MG63 (cell line): ENCODE data around the gene KCNK4. TPM values are rescaled to one million over a fixed set of nuclear protein-coding genes. Genes with fewer than 3 reads are reported as not detected.

Source experiments
- DNase-seq: peaks from one replicate; pipeline ENCODE4 v3.0.0-alpha.2; 2020
- H3K27me3 ChIP-seq: fragments of 250-450 bp; sonication (Bioruptor Pico); 2 replicates; pipeline ENCODE4 v1.5.1; 2020; ENCODE audit warnings: mild to moderate bottlenecking, moderate library complexity
- H3K36me3 ChIP-seq: fragments of 250-450 bp; sonication (Bioruptor Pico); 2 replicates; pipeline ENCODE4 v1.5.1; 2020; ENCODE audit warnings: mild to moderate bottlenecking, moderate library complexity
- H3K4me3 ChIP-seq: fragments of 250-450 bp; sonication (Bioruptor Pico); 2 replicates; pipeline ENCODE4 v1.5.1; 2020; ENCODE audit warnings: mild to moderate bottlenecking, moderate library complexity
- H3K9me3 ChIP-seq: fragments of 250-450 bp; sonication (Bioruptor Pico); 2 replicates; pipeline ENCODE4 v1.5.1; 2020; ENCODE audit warnings: mild to moderate bottlenecking, moderate library complexity
- total RNA-seq: library from RNA; depleted of rRNA; stranded (reverse); fragments of >200 nt; shearing (Covaris generic); gene quantifications from 2 replicates; pipeline ENCODE4 v1.2.3, GENCODE V29; 2014; ENCODE audit warnings: low replicate concordance

KCNK4 gene
- total RNA-seq, 1 experiment from 2014 or later, result not detected

- H3K36me3 ChIP-seq, result peaks cover 31% of the 10 kb centered on the region
- H3K27me3 ChIP-seq, result no peaks in the 10 kb centered on the region
- no peak for DNase-seq
- no peak overlapping the region for H3K4me3 ChIP-seq
- H3K9me3 ChIP-seq, result no peaks in the 10 kb centered on the region
These were observed 27.8 kb upstream of the KCNK4 start for GRCh38 chr11:64263021-64263946.

GRCh38 chr11:64263947-64264317, 27.2 kb upstream of the KCNK4 start:
- no peak for DNase-seq
- Histone ChIP-seq H3K27me3 (no peaks in the 10 kb centered on the region), H3K9me3 (no peaks in the 10 kb centered on the region), H3K36me3 (peaks cover 25% of the 10 kb centered on the region), H3K4me3 (no peak overlapping the region)

GRCh38 chr11:64264371-64264852, 26.7 kb upstream of the KCNK4 start:
- no peaks in the 10 kb centered on the region for H3K9me3 ChIP-seq
- H3K4me3 ChIP-seq, result no peak overlapping the region
- DNase-seq, result no peak
- no peaks in the 10 kb centered on the region for H3K27me3 ChIP-seq
- peaks cover 22% of the 10 kb centered on the region for H3K36me3 ChIP-seq

- no peak for DNase-seq
- Histone ChIP-seq H3K4me3 (no peak overlapping the region), H3K27me3 (no peaks in the 10 kb centered on the region)
These were observed 25.6 kb upstream of the KCNK4 start for GRCh38 chr11:64265176-64266160.

GRCh38 chr11:64266339-64266738, 24.8 kb upstream of the KCNK4 start:
- DNase-seq, result no peak
- H3K4me3 ChIP-seq, result no peak overlapping the region
- H3K36me3 ChIP-seq, result peaks cover 15% of the 10 kb centered on the region
- H3K27me3 ChIP-seq, result no peaks in the 10 kb centered on the region
- H3K9me3 ChIP-seq, result no peaks in the 10 kb centered on the region

More at GRCh38 chr11:64265176-64266160, 25.6 kb upstream of the KCNK4 start:
- no peaks in the 10 kb centered on the region for H3K9me3 ChIP-seq
- H3K36me3 ChIP-seq, result peaks cover 14% of the 10 kb centered on the region

- DNase-seq, result no peak
- no peaks in the 10 kb centered on the region for H3K27me3 ChIP-seq
- no peaks in the 10 kb centered on the region for H3K9me3 ChIP-seq
- H3K4me3 ChIP-seq, result no peak overlapping the region
- H3K36me3 ChIP-seq, result peaks cover 17% of the 10 kb centered on the region
These were observed 23.7 kb upstream of the KCNK4 start for GRCh38 chr11:64267207-64267945.

- DNase-seq, result peak; percentile 60
- peaks cover 11% of the 10 kb centered on the region for H3K36me3 ChIP-seq
These were observed 22.8 kb upstream of the KCNK4 start for GRCh38 chr11:64268025-64268892.

GRCh38 chr11:64268893-64269539, 22.1 kb upstream of the KCNK4 start:
- Histone ChIP-seq H3K27me3 (no peaks in the 10 kb centered on the region), H3K36me3 (peaks cover 10% of the 10 kb centered on the region), H3K4me3 (peak overlapping the region; percentile 60), H3K9me3 (no peaks in the 10 kb centered on the region)
- DNase-seq, result peak; percentile 74

More at GRCh38 chr11:64268025-64268892, 22.8 kb upstream of the KCNK4 start:
- peak overlapping the region; percentile 60 for H3K4me3 ChIP-seq
- no peaks in the 10 kb centered on the region for H3K27me3 ChIP-seq
- H3K9me3 ChIP-seq, result no peaks in the 10 kb centered on the region

GRCh38 chr11:64269540-64270220, 21.4 kb upstream of the KCNK4 start:
- no peaks in the 10 kb centered on the region for H3K27me3 ChIP-seq
- peaks cover 10% of the 10 kb centered on the region for H3K36me3 ChIP-seq
- H3K4me3 ChIP-seq, result peak overlapping the region; percentile 60
- DNase-seq, result peak; percentile 99
- no peaks in the 10 kb centered on the region for H3K9me3 ChIP-seq

GRCh38 chr11:64275031-64275800, 15.9 kb upstream of the KCNK4 start:
- Histone ChIP-seq H3K36me3 (peaks cover 23% of the 10 kb centered on the region), H3K27me3 (no peaks in the 10 kb centered on the region), H3K9me3 (no peaks in the 10 kb centered on the region), H3K4me3 (no peak overlapping the region)
- no peak for DNase-seq

- H3K9me3 ChIP-seq, result no peaks in the 10 kb centered on the region
- H3K27me3 ChIP-seq, result no peaks in the 10 kb centered on the region
- H3K36me3 ChIP-seq, result peaks cover 26% of the 10 kb centered on the region
- no peak overlapping the region for H3K4me3 ChIP-seq
- DNase-seq, result no peak
These were observed 15.3 kb upstream of the KCNK4 start for GRCh38 chr11:64275841-64276240.

- H3K27me3 ChIP-seq, result no peaks in the 10 kb centered on the region
- DNase-seq, result peak; percentile 95
- no peak overlapping the region for H3K4me3 ChIP-seq
- peaks cover 24% of the 10 kb centered on the region for H3K36me3 ChIP-seq
- no peaks in the 10 kb centered on the region for H3K9me3 ChIP-seq
These were observed 14.3 kb upstream of the KCNK4 start for GRCh38 chr11:64276653-64277431.

GRCh38 chr11:64278576-64279190, 12.4 kb upstream of the KCNK4 start:
- no peaks in the 10 kb centered on the region for H3K9me3 ChIP-seq
- H3K4me3 ChIP-seq, result no peak overlapping the region
- no peaks in the 10 kb centered on the region for H3K27me3 ChIP-seq
- DNase-seq, result no peak
- peaks cover 34% of the 10 kb centered on the region for H3K36me3 ChIP-seq
